Stimulated activated CD4-positive, alpha-beta T cell treated with anti-CD3 and anti-CD28 coated beads, Interleukin-4, amount 100 ng/mL, for 48 hours (primary cell): Measurements from ENCODE around the gene ALAD.
"Not testable (repeated sequence)": the region's sequence is repeated elsewhere in the genome, so short reads cannot be mapped to it uniquely, and the experiment has no call there.

Experiments
- DNase-seq, 2 donors: peaks; one replicate each; pipeline ENCODE4 v3.0.0-alpha.2; 2020; ENCODE audit warnings: low read depth in 2 of 2

Gene ALAD

DNA sequence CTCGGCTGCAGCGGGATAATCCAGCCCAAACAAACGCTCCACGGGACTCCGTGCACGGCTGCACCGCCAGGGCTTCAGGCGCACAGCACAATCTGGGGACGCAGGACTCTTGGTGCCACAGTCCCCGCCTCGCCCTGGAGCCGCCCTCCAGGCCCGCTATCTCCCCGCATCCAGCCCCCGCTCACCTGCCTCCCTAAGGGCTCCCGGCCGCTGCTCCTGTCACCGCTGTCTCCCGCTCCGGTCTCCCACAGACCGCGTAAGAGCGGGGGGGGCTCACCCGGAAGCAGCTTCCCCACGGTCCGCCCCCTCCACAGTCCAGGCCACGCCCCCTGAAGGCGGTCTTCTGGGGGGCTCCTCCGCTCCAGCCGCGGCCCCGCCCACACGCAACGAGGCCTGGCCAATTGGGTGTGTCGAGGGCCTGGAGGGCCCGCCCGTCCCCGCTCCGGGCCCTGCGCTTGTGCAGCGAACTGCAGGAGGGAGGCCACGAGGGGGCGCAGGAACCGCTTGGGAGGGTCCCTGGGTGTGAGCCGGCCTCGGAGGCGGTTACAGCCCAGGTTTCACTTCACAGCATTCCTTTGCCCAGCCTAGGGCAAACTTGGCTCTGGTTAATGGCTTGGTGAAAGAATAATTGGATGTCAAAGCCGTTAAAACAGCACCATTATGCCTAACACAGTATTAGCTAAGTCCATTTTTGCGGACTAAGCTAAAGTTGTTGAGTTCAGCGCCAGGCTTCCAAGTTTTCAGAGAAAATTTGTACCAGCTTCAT lies at the start of gene ALAD:
TSS of gene ALAD (minus strand) at position 258 of the 766 bp plus-strand sequence. CDS start 7,725 bp downstream, outside the sequence.
- peak; percentile 99 for DNase-seq

DNA sequence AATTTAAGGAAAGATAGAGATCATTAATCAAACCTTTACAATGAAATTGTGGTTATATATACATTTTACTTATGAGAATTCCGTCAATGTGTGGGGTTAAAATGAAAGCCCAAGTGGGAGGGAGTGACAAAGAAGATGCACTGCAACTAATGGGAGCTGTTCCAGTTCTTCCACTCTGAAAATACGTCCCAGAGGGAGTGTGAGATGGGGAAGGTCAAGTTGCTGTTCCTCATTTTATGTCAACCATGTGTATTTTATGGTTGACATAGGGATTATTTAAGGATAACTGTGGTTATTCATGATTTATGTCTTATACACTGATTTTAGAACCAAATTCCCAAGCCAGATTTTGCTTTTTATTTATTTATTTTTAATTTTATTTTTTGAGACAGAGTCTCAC lies 48.3 kb upstream of the ALAD start:
- DNase-seq, result no peak

DNA sequence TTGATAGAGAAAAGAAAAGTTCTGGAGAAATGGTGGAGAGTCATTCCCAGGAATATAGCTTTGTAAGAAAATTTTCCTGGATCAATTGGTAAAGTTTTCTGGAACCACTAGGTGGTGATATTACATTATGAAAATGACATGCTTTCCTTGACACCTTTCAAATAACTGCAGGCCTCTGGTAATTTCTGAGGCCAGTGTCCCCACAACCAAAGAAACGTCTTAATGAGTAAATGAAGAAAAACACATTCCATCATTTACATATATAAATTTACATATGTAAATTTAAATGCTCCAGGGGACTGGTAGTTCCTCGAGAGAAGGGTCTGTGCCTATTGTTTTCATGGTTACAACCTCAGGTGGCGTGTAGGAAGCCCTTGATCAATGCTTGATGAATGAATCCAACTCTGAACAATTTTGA lies 45.2 kb upstream of the ALAD start:
- DNase-seq, result no peak

DNA sequence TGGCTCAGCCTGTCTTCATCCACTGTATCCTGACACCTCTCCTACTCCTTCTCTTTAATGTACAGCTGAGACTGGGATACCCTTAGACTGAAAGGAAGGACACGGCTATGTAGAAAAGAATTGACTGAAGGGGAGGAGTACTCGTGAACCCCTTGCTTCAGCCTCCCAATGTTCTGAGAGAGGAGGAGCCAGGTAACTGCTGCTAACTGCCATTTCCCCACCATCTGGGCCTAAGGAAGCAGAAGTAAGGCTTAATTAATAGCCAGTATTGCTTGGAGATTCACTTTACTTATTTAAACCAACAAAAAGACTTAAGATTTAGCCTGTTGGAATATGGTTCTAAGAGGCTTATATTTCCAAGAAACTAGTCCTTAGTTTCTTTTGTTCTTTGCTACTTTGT lies 43.7 kb upstream of the ALAD start:
- DNase-seq, result no peak

DNA sequence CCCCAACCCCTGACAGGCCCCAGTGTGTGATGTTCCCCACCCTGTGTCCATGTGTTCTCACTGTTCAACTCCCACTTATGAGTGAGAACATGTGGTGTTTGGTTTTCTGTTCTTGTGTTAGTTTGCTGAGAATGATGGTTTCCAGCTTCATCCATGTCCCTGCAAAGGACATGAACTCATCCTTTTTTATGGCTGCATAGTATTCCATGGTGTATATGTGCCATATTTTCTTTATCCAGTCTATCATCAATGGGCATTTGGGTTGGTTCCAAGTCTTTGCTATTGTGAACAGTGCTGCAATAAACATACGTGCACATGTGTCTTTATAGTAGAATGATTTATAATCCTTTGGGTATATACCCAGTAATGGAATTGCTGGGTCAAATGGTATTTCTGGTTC lies 36.6 kb upstream of the ALAD start:
- DNase-seq, result not testable (repeated sequence)

DNA sequence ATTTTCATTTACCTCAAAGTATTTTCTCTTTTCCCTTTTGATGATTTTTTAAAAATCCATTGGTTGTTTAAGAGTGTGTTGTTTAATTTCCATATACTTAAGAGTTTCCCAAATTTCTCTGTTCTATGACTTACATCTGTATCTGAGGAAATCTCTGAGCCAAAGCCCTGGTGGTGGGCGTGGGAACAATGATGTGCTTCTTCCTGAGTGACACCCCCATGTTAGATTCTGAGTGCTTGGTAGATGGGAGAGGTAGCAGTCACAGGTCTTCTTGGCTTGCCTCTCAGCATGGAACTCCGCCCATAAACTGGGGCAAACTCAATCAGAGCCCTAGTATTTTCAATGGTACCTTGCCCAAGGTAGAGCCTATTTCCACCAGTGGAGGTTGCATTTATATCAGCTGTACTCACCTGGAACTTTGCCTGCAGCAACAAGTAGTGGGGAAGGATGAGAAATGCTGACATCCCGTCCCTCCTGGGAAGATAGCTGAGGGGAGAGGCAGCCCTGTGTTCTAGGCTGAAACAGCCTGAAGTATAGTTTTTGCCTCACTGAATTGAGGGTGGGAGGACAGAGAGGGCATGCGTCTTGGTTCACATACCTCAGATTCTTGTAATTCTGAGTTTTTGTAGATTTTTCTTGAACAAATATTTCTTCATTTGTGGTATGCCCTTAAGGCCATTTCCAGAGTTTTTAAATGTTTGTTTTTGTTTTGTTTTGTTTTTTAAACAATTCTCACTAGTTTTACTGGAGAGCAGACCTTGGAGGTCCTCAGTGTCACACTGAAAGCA lies 35.8 kb upstream of the ALAD start:
- no peak for DNase-seq

DNA sequence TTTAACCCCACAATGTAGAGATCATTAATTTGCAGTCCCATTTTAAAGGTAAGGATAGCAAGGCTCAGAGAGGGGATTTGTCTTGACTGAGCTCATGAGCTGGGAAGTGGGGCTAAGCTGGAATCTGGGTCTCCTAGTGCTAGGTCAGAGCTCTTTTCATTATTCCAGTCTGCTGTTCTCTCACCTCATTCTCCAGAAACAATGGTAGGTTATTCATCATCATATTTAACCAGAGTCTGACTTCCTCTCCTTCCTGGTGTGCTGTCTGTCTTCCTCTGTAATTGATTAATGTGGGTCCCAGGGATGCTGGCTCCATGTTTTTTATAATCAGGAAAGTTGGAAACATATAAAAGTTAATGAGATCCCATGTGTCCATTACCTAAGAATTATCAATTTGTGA lies 30.1 kb upstream of the ALAD start:
- no peak for DNase-seq

DNA sequence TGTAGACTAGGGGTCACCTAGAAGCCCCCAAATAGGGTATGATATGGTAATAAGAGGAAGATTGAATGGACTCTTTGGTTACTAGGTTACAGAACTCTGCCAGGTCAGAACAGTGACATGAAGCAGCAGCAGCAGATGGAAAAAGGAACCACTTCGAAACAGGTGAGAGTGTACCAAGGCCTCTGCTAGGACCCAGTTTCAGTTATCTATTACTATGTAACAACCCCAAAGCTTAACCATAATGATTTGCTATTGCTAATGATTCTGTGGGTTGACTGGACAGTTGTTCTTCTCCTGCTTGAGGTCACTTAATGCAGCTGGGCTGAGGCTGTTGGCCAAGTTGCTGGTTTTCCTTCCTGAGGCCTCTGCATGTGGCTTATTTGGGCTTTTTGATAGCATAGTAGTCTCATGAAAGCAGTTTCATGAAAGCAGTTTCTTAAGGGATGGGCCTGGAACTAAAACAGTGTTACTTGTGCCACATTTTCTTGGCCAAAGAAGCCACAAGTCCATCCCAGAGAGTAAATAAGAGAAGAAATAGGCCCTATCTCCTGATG lies 27.1 kb upstream of the ALAD start:
- no peak for DNase-seq

DNA sequence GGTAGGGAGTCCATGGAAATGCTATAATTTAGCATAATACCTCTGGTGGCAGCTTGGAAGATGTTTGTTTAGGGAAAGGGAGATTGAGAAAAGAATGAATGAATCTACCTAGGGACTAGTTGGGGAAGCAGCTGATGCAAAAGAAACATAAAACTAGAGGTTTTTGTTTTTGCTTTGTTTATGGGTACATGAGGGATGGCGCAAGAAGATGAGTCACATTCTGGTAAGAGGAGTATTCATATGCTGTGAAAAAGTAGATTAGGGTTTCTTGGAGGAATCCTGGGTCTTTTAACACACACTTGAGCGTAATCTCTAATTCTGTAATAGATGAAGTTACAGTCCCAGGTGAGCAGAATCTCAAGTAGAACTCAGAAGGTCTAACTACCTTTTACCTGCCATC lies 26.5 kb upstream of the ALAD start:
- DNase-seq, result no peak

DNA sequence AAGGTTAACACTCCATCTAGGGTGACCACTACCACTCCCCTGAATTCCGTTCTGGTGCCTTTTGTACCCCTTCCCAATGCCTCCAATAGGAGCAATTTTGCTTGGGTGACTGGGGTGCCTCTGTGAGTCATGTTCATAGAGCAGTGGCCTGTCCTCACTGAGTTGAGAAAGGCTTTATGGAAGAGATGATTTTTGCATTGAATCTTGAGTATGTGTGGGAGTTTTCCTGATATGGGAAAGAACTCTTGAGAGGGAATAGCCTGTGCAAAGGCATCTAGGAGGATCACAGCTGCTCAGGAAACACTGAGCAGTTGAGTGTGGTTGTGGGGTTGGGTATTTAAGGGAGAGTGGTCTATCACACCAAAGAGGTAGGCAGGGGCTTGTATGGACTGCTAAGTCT lies 25.6 kb upstream of the ALAD start:
- no peak for DNase-seq

DNA sequence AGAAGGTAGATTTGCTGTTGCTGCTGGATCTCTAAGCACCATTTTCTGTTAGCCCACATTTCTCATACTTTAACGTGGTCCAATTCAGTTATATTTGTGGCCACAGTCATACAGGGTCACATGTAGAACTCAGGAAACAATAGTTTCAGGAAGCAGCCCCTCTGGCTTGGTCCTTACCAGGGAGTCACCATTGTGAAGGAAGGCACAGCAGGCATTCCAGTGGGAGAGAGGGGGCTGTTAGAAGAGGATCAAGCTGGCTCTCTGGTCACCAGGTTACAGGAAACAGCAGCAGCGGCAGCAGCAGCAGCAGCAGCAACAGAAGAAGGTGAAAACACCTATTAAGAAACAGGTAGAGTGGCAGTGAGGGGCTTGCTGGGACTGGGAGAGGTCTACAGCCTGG lies 24.0 kb upstream of the ALAD start:
- DNase-seq, result no peak

DNA sequence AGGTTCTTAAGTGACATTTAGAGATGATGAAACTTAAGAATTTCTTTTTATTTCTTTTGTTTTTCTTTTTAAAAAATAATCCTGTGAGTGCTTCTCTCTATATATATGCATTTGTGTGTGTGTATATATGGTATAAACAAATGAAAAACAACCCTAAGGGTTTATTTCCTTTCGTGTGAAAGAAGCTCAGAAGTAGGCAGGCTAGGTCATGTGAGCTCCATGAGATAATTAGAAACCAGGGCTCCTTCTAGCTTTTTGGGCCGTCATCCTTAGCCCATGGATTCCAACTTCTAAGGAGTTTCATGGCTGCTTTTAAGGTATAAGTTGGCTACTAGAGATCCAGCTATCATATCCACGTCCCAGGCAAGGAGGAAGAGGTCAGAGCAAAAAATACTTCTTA lies 20.6 kb upstream of the ALAD start:
- no peak for DNase-seq

DNA sequence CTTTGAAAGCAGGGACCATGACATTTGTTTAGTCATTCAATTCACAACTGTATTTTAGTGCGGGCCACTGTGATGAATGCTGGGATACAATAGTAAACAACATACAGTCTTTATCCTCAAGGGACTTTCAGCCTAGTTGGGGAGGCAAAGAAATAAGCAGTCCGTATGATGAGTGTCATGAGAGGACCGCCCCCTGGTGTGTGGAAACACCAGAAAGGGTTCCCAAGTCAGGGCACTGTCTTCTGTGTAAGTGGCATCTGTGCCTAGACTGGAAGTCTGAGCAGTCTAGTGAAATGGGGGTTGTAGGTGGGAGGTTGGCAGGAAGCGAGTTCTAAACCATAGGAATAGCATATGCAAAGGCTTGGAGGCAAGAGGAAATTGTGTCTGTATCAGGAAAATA lies 16.3 kb upstream of the ALAD start:
- no peak for DNase-seq

DNA sequence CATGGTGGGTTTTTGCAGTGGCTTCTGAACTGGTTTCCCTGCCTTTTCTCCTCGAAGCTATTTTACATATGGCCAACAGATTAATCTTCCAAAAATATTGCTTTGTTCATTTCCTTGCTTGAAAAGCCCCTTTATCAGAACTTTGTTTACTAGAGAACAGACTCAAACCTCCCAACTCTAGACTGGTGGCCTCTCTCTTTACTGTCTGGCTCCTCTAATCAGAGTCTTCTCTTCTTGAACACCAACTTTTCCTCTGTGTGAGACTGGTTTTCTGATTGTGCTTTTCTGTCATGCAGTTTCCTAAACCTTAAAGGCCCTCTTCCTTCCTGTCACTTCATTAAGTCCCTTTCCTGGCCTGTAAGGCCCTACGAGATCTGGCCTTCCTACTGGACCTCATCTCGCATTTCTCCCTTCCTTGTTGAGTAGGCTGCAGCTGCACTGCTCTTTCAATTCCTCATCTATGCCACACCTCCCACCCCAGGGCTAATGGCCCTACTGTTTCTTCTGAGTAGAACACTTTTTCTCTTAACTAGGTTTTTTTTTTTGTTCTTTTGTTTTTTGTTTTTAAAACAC lies 15.2 kb upstream of the ALAD start:
- DNase-seq, result no peak

DNA sequence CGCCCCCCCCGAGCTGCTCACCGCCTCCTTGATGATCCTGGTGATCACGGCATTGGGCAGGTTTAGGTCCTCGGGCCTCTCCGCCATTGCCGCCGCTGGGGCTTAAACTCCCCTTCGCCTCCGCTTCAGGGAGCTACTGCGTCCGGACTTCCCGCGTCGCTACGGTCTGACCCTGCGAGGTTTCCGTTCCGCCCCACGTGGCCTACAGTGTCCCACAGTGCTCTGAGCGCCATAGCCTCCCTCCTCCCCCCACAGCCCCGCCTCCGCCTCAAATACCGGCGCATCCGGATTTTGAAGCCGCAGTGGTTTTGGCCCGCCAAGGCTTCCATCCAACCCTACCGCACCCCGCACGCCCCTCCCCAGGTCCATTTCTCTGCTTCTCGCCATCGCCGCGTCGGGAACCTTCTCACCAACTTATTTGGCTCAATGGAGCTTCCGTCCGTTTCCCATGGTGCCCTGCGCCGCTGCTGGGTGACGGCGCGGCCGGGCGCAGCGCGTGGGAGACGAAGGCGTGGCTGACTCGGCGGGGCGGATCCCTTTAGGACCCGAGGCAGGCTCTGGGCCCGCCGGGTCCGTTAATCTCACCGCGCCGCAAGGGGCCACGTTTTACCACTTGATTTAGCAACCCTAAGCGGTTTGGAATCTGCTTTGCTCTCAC lies 9.3 kb upstream of the ALAD start, which contains the start of the genes C9orf43 and POLE3:
TSS of gene C9orf43 (plus strand) at position 541 of the 658 bp plus-strand sequence. CDS start 2,747 bp downstream, outside the sequence.
TSS of gene POLE3 (minus strand) at position 469 of the 658 bp plus-strand sequence. CDS start at position 87, 382 bp downstream.
- DNase-seq, result peak; percentile 92 to 94

DNA sequence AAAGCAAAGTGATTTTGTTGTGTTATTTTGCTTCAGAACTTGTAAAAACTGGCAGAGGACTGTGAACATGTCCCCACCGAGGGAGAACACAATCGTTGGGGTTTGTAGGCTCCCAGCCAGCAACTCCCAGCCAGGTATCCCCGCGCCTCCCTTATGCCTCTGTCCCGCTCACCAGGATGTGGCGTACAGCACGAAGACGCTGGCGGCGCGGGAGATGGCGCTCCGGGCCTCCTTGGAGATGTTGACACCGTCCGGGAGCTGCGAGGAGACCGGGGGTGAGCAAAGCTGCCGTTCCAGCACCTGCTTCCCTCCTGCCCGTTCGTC lies 8.8 kb upstream of the ALAD start:
- no peak for DNase-seq

DNA sequence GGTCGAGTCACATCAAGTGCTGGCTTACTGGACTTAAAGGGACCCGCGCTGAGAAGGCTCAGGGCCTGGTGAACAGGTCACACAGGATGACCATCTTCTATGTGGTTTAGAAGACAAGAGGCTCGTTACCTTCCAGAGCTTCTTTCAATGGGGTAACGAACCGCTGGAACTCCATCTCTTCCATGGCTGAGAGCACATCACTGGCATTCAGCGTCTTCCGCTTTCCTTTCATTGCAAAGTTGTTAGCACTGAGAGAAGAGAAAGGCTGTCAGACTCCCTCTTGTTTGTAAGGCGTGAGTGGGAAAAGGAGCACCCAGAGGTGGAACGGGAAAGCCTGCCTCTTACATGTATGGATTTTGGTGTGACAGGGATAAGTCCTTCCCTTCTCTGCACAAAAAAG lies 8.4 kb upstream of the ALAD start:
- DNase-seq, result no peak

DNA sequence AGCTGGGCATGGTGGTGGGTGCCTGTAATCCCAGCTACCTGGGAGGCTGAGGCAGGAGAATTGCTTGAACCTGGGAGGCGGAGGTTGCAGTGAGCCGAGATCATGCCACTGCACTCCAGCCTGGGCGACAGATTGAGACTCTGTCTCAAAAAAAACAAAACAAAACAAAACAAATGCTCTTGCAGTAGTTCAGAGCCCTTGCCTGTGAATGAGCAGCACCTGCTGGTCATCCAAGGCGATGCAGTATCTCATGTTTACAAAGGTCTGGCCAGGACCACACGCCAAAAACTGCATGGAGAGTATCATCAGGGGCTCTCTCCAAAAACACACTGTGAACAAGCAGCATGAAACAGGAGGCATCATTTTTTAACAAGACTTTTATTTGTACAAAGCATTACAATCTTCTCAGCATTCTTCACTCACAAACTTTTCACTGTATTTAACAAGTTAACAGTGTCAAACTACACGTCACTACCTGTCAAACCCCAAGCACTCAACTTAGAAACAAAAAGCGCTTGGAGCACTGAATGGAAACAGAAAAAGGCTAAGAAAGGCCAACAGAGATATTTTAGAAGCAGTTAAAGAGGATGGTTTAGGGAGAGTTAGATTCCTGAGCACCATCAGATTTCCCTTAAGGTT lies 5.9 kb upstream of the ALAD start:
- DNase-seq, result peak; percentile 28 to 38

DNA sequence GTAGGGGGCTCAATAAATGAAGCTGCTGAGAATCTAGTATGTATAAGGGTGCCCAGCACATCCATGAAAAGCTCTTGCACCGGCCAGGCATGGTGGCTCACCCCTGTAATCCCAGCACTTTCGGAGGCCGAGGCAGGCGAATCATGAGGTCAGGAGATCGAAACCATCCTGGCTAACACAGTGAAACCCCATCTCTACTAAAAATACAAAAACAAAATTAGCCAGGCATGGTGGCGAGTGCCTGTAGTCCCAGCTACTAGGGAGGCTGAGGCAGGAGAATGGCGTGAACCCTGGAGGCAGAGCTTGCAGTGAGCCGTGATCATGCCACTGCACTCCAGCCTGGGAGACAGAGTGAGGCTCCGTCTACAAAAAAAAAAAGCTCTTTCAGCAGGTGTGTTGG lies 5.3 kb upstream of the ALAD start:
- DNase-seq, result not testable (repeated sequence)

DNA sequence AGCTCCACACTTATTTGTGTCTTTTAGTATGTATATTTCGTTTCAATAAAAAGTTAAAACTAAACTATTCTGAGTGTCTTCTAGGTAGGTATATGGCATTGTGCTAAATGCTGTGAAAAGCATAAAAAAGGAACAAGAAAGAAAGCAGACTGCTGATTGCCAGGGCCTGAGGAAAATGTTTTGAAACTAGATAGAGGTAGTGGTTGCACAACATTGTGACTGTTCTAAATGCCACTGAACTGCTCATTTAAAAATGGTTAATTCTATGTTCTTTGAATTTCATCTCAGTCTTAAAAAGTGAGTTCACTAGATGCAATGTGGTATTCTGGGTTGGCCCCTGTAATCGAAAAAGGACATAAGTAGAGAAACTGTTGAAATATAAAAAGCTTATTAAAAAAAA lies 2.6 kb upstream of the ALAD start:
- DNase-seq, result no peak

DNA sequence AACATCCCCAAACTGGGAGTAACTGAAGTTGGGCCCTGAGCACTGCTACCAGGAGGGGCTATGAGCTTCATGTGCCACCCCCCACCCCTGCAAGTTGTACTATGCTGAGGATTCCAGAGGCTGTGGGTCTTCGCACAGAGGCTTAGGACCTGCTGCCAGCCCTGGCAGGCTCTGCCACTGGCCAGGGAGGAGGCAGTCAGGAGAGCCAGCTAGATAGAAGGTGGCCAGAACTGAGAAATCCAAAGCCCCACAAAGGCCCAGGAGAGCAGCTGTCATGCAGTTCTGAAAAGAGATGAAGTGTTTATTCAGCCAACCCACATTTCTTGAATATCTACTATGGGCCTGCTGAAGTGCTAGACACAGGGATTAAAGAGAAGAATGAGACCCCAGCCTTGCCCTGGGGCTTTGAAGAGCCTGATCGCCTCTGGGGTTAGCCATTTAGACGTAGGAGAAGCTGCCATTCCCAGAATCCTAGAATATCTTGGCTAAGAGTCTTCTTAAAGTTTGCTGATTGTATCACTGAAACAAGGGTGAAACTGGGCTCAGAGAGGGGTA lies 1.4 kb downstream of the ALAD start:
- no peak for DNase-seq
